ENCODE results near the gene TRIO. TPM values are rescaled to one million over a fixed set of nuclear protein-coding genes. Genes with fewer than 3 reads are reported as not detected.

TRIO gene
- total and polyA plus RNA-seq, 2 of the 8 experiments (the other 6 are each of a cell fraction or from before 2014, with no cell fraction given) = 35.1 to 69.1 TPM

GRCh38 chr5:14414656-14415023 is 271.5 kb downstream of the TRIO start:
- H3K36me3 ChIP-seq (ENCODE audit: control insufficient read depth in 2 of 4, insufficient read depth in 4 of 4, low read length in 3 of 4) = peaks cover 4 to 22% (median 10%) of the 10 kb centered on the region in 4 experiments; a peak in 7 of 8 replicates
- H3K79me2 ChIP-seq (ENCODE audit: control insufficient read depth in 1 of 2, insufficient read depth in 2 of 2, low read length in 2 of 2) = no peaks in the 10 kb centered on the region
- no peak overlapping the region for H4K91ac ChIP-seq (replicated peaks; ENCODE audit: insufficient read length, low read length)
- no peak overlapping the region for H2BK12ac ChIP-seq (ENCODE audit: low read depth, low read length)
- no peak overlapping the region for H2BK15ac ChIP-seq (ENCODE audit: low read length)
- TF ChIP-seq GTF2F1 (IDR thresholded peaks at IDR 0.05; ENCODE audit: borderline replicate concordance, low read depth, low read length) (no peak), JUN (IDR thresholded peaks at IDR 0.05; ENCODE audit: low read depth, low read length) (no peak), SP2 (IDR thresholded peaks at IDR 0.05; ENCODE audit: low read length) (no peak), CBX5 (IDR thresholded peaks at IDR 0.05; ENCODE audit: low read depth, low read length) (no peak)
- H3K4me3 ChIP-seq (ENCODE audit: extremely low read depth in 1 of 4, insufficient read depth in 2 of 4, low read depth in 3 of 4, low read length in 4 of 4) = no peak overlapping the region
- no peaks in the 10 kb centered on the region for H3K27me3 ChIP-seq (replicated peaks in 1 of 4; ENCODE audit: control insufficient read depth in 3 of 4, extremely low read depth in 1 of 4, insufficient read depth in 3 of 4, low read length in 3 of 4)
- ChIA-PET POLR2A (ENCODE audit: partially characterized antibody) (no interaction called here), CTCF (ENCODE audit: partially characterized antibody) (interaction anchor here (1.4 to 2.3 kb wide), 2 partner anchors 16 to 51 kb away, joined by 3 to 13 read pairs; no protein-coding TSS in a partner anchor)
- H3K18ac ChIP-seq (ENCODE audit: extremely low read depth, low read length) = no peak overlapping the region
- no peak overlapping the region for H3K4me2 ChIP-seq (ENCODE audit: insufficient read depth in 1 of 2, low read depth in 2 of 2, low read length in 2 of 2)
- no peak overlapping the region for H3K27ac ChIP-seq (ENCODE audit: low read depth, low read length)
- H2BK5ac ChIP-seq (ENCODE audit: low read depth, low read length) = no peak overlapping the region
- H2BK20ac ChIP-seq (ENCODE audit: low read length) = no peak overlapping the region
- no peak for FAIRE-seq
- no peak overlapping the region for H3K9ac ChIP-seq (replicated peaks in 1 of 4; ENCODE audit: extremely low read depth in 1 of 4, low read depth in 3 of 4, low read length in 3 of 4)
- H4K20me1 ChIP-seq (replicated peaks in 1 of 2; ENCODE audit: control insufficient read depth in 1 of 2, insufficient read depth in 2 of 2, low read length in 2 of 2) = no peaks in the 10 kb centered on the region
- no peak overlapping the region for H2BK120ac ChIP-seq (replicated peaks; ENCODE audit: low read depth, low read length)
- no peaks in the 10 kb centered on the region; the same call in 1 of the 2 replicates for H3K23me2 ChIP-seq (ENCODE audit: low read depth, low read length)
- peaks cover 2% of the 10 kb centered on the region; the same call in 1 of the 2 replicates for H3K79me1 ChIP-seq (ENCODE audit: low read depth, low read length)
- H4K5ac ChIP-seq (ENCODE audit: insufficient read length, low read depth, low read length) = no peak overlapping the region
- no peak for DNase-seq (ENCODE audit: low read depth in 1 of 2, low spot score in 2 of 2)
- H3K4ac ChIP-seq (replicated peaks; ENCODE audit: insufficient read length, low read depth, low read length) = no peak overlapping the region
- no peak overlapping the region for H4K8ac ChIP-seq (ENCODE audit: extremely low read depth, insufficient read depth, low read length)
- peaks cover 4 to 15% (median 11%) of the 10 kb centered on the region in 4 experiments for H3K4me1 ChIP-seq (replicated peaks in 1 of 4; ENCODE audit: control insufficient read depth in 3 of 4, insufficient read depth in 4 of 4, low read length in 3 of 4)
- no peak overlapping the region for H2AFZ ChIP-seq (ENCODE audit: low read length)
- WGBS, 2 experiments (ENCODE audit: extremely low coverage in 1 of 2, insufficient coverage in 1 of 2, insufficient read length in 1 of 2, insufficient replicate concordance in 2 of 2, low coverage in 1 of 2, low lambda C conversion rate in 2 of 2, missing lambda C conversion rate in 1 of 2) = 89% methylated on average over 7 of the region's 7 CpGs; no CpG with 5 or more reads in 1 of the 2 experiments
- no peak overlapping the region for H3K14ac ChIP-seq (ENCODE audit: insufficient read length)
- H3K23ac ChIP-seq (ENCODE audit: insufficient read length) = no peak overlapping the region
- no peaks in the 10 kb centered on the region for H3K9me3 ChIP-seq (ENCODE audit: insufficient read depth in 2 of 2, low read depth in 1 of 2, low read length in 1 of 2)
- H3K56ac ChIP-seq (replicated peaks; ENCODE audit: insufficient read length, low read depth, low read length) = no peak overlapping the region
- no peak overlapping the region for H2AK5ac ChIP-seq (ENCODE audit: low read depth, low read length)
